ENCODE data around the gene RAPSN. TPM values are rescaled to one million over a fixed set of nuclear protein-coding genes. Genes with fewer than 3 reads are reported as not detected.
A peak's percentile ranks its signal among the peaks of the same experiment; 100 is the strongest.

RAPSN gene
- total RNA-seq, 1 donor from 2014 or later: 0.39 TPM

GRCh38 chr11:47414685-47415070, 34.3 kb downstream of the RAPSN start:
- Mint-ChIP-seq H3K4me1 (ENCODE audit: unreplicated experiment) (no peaks in the 10 kb centered on the region), H3K4me3 (no peak overlapping the region), H3K27me3 (no peaks in the 10 kb centered on the region), H3K36me3 (peaks cover 10% of the 10 kb centered on the region), H3K27ac (no peak overlapping the region), H3K9me3 (no peaks in the 10 kb centered on the region)
- DNase-seq (ENCODE audit: extremely low spot score, unreplicated experiment): no peak
- TF ChIP-seq CTCF (conservative IDR thresholded peaks at IDR 0.05): no peak

- H3K9me3 Mint-ChIP-seq: no peaks in the 10 kb centered on the region
- H3K27ac Mint-ChIP-seq: peak overlapping the region; percentile 53
- peaks cover 8% of the 10 kb centered on the region for H3K36me3 Mint-ChIP-seq
- H3K27me3 Mint-ChIP-seq: no peaks in the 10 kb centered on the region
- DNase-seq (ENCODE audit: extremely low spot score, unreplicated experiment): no peak
- TF ChIP-seq CTCF (conservative IDR thresholded peaks at IDR 0.05): no peak
- H3K4me3 Mint-ChIP-seq: no peak overlapping the region
- H3K4me1 Mint-ChIP-seq (ENCODE audit: unreplicated experiment): no peaks in the 10 kb centered on the region
Measured at GRCh38 chr11:47413908-47414684, 34.8 kb downstream of the RAPSN start.

- no peaks in the 10 kb centered on the region for H3K4me1 Mint-ChIP-seq (ENCODE audit: unreplicated experiment)
- H3K27ac Mint-ChIP-seq: no peak overlapping the region
- no peaks in the 10 kb centered on the region for H3K9me3 Mint-ChIP-seq
- DNase-seq (ENCODE audit: extremely low spot score, unreplicated experiment): no peak
- no peak for TF ChIP-seq CTCF (conservative IDR thresholded peaks at IDR 0.05)
- no peaks in the 10 kb centered on the region for H3K27me3 Mint-ChIP-seq
- H3K4me3 Mint-ChIP-seq: no peak overlapping the region
- peaks cover 6% of the 10 kb centered on the region for H3K36me3 Mint-ChIP-seq
Measured at GRCh38 chr11:47413351-47413750, 35.6 kb downstream of the RAPSN start.

GRCh38 chr11:47411884-47412746, 36.8 kb downstream of the RAPSN start:
- Mint-ChIP-seq H3K27ac (no peak overlapping the region), H3K36me3 (peaks cover 6% of the 10 kb centered on the region), H3K4me3 (no peak overlapping the region), H3K27me3 (no peaks in the 10 kb centered on the region), H3K9me3 (no peaks in the 10 kb centered on the region), H3K4me1 (ENCODE audit: unreplicated experiment) (peaks cover under 1% of the 10 kb centered on the region)
- TF ChIP-seq CTCF (conservative IDR thresholded peaks at IDR 0.05): peak; percentile 84
- DNase-seq (ENCODE audit: extremely low spot score, unreplicated experiment): no peak

GRCh38 chr11:47410370-47411264, 38.3 kb downstream of the RAPSN start:
- H3K27me3 Mint-ChIP-seq: no peaks in the 10 kb centered on the region
- H3K36me3 Mint-ChIP-seq: peaks cover 6% of the 10 kb centered on the region
- DNase-seq (ENCODE audit: extremely low spot score, unreplicated experiment): no peak
- peaks cover 4% of the 10 kb centered on the region for H3K4me1 Mint-ChIP-seq (ENCODE audit: unreplicated experiment)
- H3K4me3 Mint-ChIP-seq: no peak overlapping the region
- no peaks in the 10 kb centered on the region for H3K9me3 Mint-ChIP-seq
- H3K27ac Mint-ChIP-seq: no peak overlapping the region
- no peak for TF ChIP-seq CTCF (conservative IDR thresholded peaks at IDR 0.05)
